Nucleus accumbens (tissue), 56 donors: Measurements from ENCODE around the gene HIPK4.
"Not testable (repeated sequence)": the region's sequence is repeated elsewhere in the genome, so short reads cannot be mapped to it uniquely, and the experiment has no call there.

Experiments
- DNase-seq, 56 donors: peaks; one replicate each; lab custom pipeline; 2025; lab: John Stamatoyannopoulos, UW

HIPK4 gene

DNA sequence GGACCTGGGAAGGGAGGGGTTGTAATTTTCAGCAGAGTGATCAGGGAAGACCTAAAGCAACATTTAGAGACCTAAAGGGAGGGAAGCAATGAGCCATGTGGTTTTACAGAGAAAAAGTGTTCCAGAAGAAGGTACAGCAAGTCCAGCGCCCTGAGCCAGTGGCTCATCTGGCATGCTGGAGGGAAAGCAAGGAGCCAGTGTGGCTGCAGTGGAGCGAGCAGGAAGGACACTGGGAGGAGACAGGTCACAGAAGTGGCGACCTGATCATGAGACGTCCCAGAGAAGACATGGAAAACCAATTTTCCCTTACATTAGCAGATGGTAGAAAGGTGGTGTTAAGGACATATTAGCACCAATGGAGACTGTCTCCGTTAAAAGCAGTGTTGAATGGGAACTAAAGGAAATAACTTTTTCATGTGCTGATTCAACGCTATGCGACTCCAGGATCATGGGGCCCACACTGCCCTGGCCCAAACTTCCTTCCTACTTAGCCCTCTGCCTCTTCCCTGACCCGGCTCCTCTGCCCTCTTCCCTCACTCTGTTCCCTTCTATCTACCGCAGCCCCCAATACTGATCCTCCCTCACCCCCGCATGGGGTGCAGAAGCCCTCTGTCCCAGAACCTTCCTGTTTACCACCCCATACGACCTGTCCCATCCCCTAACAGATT lies 47.2 kb downstream of the HIPK4 start:
- DNase-seq, result no peak

DNA sequence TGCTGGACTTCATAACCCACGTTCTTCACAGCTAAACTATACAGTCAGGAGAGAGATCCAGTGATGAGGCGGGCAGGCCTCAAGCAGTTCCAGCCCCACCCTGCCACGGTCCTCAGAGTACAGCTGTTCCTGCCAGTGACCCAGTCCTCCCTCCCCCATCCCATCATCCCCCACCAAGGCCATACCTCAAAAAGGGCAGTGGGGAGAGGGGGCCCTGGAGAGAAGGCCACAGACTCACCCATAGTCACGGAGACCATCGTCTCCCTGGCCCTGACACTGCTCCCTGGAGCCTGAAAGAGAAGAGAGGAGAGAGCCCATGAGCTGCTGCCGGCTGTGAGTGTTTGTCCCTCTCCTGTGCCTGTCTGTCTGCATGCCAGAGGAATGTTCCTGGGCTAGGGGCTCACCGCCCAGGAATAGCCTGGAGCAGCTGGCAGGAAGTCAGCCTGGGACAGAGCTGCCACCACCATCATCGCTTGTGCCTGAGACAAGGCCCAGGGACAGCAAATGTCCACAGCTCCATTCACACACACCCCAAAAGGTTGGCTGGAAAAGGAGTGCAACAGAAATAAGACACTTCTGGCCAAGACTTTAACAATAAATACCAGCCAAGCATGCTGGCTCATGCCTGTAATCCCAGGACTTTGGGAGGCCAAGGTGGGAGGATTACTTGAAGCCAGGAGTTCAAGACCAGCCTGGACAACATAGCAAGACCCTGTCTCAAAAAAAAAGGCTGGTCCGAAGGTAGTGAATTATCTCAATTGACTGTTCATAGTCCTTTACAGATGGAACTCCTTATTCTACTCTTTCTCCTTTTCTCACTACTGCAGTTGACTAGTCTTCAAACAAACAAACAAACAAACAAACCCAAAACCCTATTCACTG lies 48.1 kb downstream of the HIPK4 start:
- peak in 15 of 56 donors; percentile 3 to 46 (median 18) for DNase-seq

DNA sequence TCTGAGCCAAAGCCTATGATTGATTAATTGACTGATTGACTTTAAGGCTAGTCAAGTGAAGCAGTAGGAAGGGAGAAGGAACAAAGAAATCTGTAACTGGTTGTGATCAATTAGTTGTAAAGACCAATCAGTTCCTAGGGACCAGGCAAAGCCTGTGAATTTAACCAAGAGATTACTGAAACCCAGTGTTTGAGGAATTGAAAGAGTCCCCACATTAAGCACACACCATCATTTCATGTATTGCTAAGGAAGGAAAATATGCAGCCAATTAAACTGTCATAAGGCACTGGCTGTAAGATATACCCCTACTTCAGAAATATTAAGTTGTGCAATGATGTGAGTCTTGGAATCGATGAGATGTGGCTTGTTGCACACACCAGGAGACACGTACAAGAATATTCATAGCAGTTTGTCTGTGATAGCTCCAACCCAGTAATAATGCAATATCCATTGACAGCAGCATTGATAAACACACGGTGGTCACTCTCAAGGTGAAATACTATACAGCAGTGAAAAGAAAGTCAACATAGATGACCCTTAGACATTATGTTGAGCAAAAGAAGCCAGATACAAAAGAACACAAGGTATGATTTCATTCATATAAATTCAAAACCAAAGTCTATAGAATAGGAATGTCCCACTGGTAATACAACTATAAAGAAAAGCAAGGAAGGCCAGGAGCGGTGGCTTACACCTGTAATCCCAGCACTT lies 50.8 kb downstream of the HIPK4 start:
- DNase-seq, result no peak

DNA sequence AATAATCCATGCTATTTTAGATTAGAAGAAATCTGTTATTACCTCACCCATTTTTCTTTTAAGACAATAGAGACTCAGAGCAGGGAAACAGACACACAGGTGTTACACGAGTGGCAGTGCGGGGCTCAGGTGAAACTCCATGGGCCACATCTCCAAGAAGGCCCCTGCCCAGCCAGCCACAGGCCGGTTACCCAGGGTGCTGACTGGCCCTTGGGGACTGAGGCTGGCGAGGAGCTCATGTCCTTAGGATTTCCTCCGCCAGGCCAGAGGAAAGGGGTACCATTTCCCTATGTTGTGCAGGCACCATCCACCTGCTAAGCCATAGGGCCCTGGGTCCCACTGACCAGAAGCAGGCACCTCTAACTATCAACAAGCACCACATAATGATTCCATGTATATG lies 52.4 kb downstream of the HIPK4 start:
- DNase-seq, result no peak

DNA sequence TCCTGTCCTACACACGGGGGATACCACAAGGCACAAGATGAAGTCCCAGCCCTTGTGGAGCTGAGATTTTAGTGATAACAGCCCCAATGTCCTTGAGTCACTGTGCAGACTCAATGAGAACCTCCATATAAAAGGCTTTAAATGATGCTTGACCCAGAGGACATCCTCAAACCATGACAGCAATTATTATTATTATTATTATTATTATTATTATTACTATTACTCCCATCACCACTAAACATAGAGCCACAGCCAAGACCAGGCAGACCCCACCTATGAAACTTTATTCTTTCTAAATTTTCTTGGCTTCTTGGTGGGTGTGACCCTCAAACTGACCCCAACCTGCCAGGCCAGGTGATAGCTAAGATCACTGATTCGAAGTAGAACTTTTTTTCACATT lies 52.9 kb downstream of the HIPK4 start:
- DNase-seq, result no peak

DNA sequence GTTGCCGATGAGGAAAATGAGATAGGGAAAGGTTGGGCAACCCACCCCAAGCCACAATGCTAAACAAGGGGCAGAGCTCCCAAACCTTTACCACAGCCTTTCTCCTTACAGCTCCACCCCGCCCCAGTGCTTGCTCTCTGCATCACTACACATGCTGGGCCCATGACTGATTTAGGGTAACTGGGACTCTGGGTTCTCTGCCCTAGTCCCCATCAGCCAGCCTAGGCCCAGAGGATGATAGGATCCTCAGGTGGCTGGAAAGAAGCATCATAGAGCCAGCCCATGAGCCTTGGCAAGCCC lies 53.4 kb downstream of the HIPK4 start:
- no peak for DNase-seq

DNA sequence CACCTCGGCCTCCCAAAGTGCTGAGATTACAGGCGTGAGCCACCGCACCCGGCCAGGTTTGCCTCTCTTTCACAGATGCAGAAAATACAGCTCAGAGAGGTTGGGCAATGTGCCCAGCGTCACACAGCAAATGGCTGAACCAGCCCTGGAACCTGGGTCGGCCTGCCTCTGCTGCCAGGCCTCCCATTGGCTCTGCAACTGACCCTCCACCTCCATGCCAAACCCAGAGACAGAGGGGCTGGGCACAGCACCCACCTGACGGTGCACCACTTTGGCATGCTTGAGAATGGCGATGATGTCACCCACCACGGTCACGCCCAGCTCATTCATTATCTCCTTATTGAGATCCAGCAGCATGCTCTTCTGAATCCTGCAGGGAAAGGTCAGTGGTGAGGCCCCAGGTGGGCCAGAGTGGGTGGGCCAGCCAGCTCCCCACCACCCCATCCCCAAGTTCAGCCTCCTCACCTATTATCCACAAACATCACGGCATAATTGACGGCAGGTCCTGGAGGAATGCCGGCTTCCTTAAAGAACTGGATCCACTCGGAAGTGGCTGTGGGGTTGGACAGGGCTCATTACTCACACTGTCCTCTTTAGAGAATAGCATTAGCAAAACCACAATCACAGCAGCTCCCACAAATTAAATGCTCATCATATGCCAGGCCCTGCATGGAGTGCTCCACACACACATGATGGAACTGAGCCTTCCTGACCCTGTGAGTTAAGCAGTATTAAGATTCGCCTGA lies 54.0 kb downstream of the HIPK4 start:
- DNase-seq, result no peak

DNA sequence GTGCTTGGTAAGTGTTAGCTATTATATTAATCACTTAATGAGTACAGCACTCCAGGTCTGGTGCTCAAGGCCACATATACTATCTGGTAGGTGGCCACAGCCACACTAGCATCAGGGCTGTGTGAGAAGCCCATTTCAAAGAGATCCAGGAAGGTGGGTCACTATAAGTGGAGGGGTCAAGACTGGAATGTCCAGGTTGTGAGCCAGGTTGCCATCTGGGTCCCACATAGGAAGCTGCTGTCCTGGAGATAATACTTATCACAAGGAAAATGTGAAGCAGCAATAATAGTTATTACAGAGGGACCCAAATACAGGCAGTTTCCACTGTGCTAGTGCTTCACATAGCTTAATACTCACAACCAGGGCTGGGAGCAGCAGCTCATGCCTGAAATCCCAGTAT lies 54.9 kb downstream of the HIPK4 start:
- no peak for DNase-seq

DNA sequence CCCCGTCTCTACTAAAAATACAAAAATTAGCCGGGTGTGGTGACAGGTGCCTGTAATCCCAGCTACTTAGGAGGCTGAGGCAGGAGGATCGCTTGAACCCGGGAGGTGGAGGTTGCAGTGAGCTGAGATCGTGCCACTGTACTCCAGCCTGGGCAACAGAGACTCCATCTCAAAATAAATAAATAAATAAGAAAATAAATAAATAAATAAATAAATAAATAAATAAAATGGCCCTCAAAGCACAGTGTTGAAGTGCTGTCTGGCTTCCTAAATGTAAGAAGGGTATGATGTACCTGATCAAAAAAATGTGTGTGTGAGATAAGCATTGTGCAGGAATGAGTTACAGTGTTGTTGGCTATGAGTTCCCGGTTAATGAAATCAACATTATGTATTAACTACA lies 56.9 kb downstream of the HIPK4 start:
- DNase-seq, result not testable (repeated sequence)

DNA sequence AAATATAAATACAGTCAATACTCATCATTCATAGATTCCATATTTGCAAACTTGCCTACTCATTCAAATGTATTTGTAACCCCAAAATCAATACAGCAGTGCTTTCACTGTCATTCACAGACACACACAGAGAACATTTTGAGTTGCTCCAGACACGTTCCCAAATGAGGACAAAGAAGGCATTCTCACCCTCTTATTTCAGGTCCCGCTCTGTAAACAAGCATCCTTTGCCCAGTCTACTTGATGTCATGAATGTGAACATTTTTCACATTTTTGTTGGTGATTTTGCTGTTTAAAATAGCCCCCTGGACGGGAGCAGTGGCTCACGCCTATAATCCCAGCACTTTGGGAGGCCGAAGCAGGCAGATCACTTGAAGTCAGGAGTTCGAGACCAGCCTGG lies 57.3 kb downstream of the HIPK4 start:
- peak in 11 of 56 donors; percentile 2 to 14 (median 6) for DNase-seq

DNA sequence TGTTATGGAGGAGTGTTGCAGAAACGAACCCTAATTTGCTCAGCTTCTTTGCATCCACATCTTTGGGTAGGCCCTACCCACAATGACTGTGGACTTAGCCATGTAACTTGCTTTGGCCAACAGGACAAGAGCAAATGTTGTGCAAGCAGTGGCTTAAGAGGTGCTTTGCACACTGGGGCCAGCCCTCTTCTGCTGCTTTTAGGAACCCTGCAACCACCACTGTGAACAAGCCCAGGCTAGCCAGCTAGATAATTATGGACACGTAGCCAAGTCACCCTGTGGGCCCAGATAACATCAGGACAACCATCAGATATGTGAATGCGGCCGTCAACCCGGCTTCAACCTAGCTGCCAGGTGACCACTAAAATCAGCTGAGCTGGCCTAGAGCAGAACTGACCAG lies 58.9 kb downstream of the HIPK4 start:
- no peak for DNase-seq
